ENCODE measurements around the gene PDK1.
"Not testable (repeated sequence)": the region's sequence is repeated elsewhere in the genome, so short reads cannot be mapped to it uniquely, and the experiment has no call there.

PDK1 gene

DNA sequence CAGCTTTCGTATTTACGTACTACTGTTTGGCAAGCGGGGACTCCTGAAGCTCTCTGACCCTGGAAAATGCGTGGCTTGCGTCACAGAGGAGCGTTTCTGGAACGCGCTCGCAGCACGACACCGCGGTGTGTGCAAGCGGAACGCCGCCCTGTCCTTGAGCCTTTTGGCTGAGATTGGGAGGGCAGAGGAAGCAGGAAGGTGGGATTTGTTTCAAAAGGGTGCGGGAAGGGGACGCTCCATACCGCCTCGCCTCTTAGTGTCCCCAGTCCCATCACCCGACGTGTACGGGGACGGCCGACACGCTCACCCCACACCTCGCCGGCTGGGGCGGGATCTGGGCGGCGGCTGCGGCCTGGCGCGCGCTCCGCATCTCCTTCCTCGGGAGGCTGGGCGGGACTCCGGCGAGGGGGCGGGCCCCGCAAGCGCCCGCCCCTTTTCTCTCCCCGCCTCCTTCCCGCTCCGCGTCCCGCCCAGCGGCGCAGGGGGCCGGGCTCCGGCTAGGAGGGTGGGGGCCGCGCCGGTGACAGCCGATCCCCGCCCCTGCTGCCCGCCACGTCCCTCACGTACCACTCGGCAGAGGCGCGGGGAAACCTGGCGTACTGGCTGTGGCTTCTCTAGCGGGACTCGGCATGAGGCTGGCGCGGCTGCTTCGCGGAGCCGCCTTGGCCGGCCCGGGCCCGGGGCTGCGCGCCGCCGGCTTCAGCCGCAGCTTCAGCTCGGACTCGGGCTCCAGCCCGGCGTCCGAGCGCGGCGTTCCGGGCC, at the start of gene PDK1:
Gene PDK1 (plus strand): TSS at position 569 of the 762 bp plus-strand sequence. CDS start 61 bp downstream, at position 630.
- DNase-seq, result peak; percentile 94

GRCh38 chr2:172507199-172507598, 48.7 kb upstream of the PDK1 start:
- DNase-seq, result no peak

GRCh38 chr2:172510088-172510487, 45.8 kb upstream of the PDK1 start:
- no peak for DNase-seq

- DNase-seq, result no peak
Observed at GRCh38 chr2:172510548-172510947, 45.3 kb upstream of the PDK1 start.

- DNase-seq, result no peak
Observed at GRCh38 chr2:172512810-172513523, 42.9 kb upstream of the PDK1 start.

- DNase-seq, result no peak
Observed at GRCh38 chr2:172513524-172513900, 42.4 kb upstream of the PDK1 start.

GRCh38 chr2:172513935-172514586, 41.8 kb upstream of the PDK1 start:
- DNase-seq, result no peak

GRCh38 chr2:172516299-172516698, 39.6 kb upstream of the PDK1 start:
- DNase-seq, result no peak

- DNase-seq, result no peak
Observed at GRCh38 chr2:172518995-172519394, 36.9 kb upstream of the PDK1 start.

DNA sequence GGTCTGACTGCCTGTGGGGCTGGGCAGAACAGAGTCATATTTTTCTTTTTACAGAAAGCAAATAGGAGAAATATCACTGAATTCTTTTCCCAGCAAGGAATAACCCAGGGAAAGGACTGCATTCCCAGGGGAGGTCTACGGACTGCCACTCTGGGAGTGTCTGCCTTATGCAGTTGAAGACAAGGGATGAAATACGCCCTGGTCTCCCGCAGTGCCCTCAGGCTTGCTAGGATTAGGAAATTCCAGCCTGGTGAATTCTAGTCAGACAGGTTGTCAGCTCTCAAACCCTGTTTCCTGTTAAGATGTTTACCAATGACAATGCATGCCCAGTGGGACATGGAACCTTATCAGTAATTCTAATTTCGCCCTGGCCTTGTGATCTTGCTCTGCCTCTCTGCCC, 30.3 kb upstream of the PDK1 start:
- no peak for DNase-seq

GRCh38 chr2:172531309-172531708, 24.6 kb upstream of the PDK1 start:
- DNase-seq, result no peak

DNA sequence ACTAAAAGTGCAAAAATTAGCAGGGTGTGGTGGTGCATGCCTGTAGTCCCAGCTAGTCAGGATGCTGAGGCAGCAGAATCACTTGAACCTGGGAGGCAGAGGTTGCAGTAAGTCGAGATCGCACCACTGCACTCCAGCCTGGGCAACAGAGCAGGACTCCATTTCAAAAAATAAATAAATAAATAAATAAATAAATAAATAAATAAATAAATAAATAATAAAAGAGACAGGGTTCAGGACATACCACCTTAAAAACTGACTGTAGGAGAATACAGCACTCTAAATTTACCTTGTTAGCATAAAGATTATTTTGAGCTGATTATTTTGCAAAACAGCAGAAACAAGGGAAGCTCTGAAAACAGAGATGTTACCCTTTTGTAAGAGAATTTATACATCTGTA, 23.4 kb upstream of the PDK1 start:
- DNase-seq, result not testable (repeated sequence)

GRCh38 chr2:172533687-172534086, 22.2 kb upstream of the PDK1 start:
- DNase-seq, result no peak

DNA sequence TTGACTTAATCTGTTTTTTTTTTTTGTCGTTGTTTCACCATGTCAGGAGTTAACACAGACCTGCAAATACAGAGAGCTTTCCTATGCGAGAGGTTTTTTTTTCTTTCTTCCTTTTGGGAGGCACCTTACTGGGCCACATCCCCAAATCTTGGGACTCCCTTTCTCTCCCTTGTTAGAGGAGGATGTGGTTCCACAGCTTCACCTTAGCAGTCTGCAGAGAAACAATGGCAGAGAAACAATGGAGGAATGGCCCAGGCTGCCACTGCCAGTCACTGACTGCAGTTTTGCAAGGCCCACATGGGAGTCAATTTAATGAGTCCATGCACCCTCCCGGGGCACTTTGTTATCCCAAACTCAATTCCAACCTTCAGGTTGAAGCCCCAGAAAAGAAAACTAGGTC, 20.8 kb upstream of the PDK1 start:
- no peak for DNase-seq

- not testable (repeated sequence) for DNase-seq
Observed at GRCh38 chr2:172537851-172538250, 18.0 kb upstream of the PDK1 start.

DNA sequence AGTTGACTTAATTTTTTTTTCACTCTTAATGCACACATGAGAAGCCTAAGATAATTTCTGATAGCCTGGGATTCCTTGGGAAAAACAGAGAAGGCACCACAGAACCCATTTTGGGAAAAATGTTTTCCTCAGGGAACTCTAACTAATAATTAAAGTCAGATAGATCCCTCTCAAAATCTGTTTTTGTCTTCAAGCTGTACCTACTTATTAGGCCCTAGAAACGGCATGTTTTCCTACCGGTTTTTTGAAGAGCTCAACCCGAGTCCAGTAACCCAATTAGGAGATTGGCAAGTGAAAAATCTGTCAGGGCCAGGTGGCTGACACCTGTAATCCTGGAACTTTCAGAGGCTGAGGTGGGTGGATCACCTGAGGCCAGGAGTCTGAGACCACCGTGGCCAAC, 16.1 kb upstream of the PDK1 start:
- DNase-seq, result no peak

GRCh38 chr2:172540421-172540820, 15.5 kb upstream of the PDK1 start:
- no peak for DNase-seq

DNA sequence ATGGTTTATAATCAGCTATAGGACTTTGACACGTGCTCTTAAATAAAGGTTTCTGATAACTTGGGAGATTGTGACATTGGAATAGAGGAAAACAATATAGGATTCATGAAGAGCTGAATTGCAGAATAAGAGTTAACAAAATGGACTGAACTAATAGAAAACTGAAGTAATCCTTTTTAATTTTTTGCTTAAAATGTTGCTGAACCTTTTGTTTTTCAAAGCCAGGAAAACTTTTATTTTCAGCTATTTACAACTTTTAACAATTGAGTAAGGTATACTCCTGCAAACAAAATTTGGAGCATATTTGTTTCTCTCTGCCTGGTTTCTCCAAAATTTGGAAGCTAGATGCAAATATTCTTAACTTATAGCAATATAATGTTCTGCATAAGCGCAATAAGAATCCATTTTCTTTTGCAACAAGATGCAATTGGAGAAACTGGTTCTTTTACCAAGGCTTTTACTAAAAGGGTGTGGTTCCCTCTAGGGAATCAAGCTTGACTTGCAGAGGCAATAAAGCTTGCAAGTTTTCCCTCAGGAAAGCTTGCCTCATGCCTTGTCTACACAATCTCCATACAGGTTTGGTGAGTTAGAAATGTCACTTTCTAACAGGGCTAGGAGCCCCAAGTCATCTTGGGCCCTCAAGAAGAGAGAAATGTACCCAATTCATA, 10.3 kb upstream of the PDK1 start:
- DNase-seq, result no peak

- DNase-seq, result no peak
Observed at GRCh38 chr2:172549131-172549530, 6.8 kb upstream of the PDK1 start.

DNA sequence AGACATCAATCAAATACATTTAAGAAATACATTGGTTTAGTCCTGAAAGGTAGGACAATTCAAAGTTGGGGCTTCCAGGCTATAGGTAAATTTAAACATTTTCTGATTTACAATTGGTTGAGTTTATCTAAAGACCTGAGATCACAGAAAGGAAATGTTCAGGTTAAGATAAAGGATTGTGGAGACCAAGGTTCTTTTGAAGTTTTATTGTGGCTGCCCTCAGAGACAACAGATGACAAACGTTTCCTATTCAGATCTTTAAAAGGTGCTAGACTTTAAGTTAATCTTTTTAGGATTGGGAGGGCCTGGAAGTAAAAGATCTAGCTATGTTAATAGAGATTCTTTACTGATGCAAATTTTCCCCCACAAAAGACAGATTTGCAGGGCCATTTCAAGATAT, 6.1 kb upstream of the PDK1 start:
- not testable (repeated sequence) for DNase-seq

- no peak for DNase-seq
Observed at GRCh38 chr2:172550419-172550818, 5.5 kb upstream of the PDK1 start.

GRCh38 chr2:172551271-172551670, 4.6 kb upstream of the PDK1 start:
- DNase-seq, result no peak

GRCh38 chr2:172552547-172553291, 3.2 kb upstream of the PDK1 start:
- DNase-seq, result no peak

All from activated CD4-positive, alpha-beta T cell treated with anti-CD3 and anti-CD28 coated beads for 48 hours (primary cell).